Tibial artery (tissue), 4 donors: ENCODE measurements around the gene ETV6.

Experiments used
- DNase-seq, 2 donors: peaks; one replicate each; pipeline ENCODE4 v3.0.0-alpha.2; 2019
- H3K27ac ChIP-seq, 2 donors: fragments of 200-600 bp; sonication (generic) in 1 of 2; 1 replicate in 1 of 2; 2 replicates in 1 of 2; pipeline ENCODE4 v1.5.1; 2018 to 2019; ENCODE audit warnings: mild to moderate bottlenecking in 1 of 2
- H3K27me3 ChIP-seq, 2 donors: fragments of 200-600 bp; sonication (generic) in 1 of 2; one replicate each; pipeline versions ENCODE4 v1.5.1 to v1.6.0; 2016 to 2019
- H3K36me3 ChIP-seq, 3 donors: fragments of 200-600 bp; sonication (generic) in 2 of 3; one replicate each; pipeline ENCODE4 v1.5.1; 2016 to 2019; ENCODE audit warnings: mild to moderate bottlenecking in 2 of 3
- H3K4me1 ChIP-seq, 4 donors: fragments of 200-600 bp; sonication (generic) in 2 of 4; 1 replicate in 3 of 4; 2 replicates in 1 of 4; pipeline ENCODE4 v1.5.1; 2016 to 2019
- H3K4me3 ChIP-seq, 2 donors: fragments of 200-600 bp; sonication (generic) in 1 of 2; 1 replicate in 1 of 2; 2 replicates in 1 of 2; pipeline ENCODE4 v1.5.1; 2018 to 2019; ENCODE audit warnings: mild to moderate bottlenecking in 2 of 2
- H3K9me3 ChIP-seq, 3 donors: fragments of 200-600 bp; sonication (generic) in 1 of 3; one replicate each; pipeline ENCODE4 v1.5.1; 2016 to 2019
- intact Hi-C: fragments of 100-400 bp; cut with DNase I; formaldehyde crosslinking; loops from one replicate; pipeline ENCODE4 v1.15.0; 2023; ENCODE audit warnings: low total_unique reads
- TF ChIP-seq, protein P1 (sequence below), 2 experiments: fragments of 200-600 bp in 1 of 2; fragments of 450-650 bp in 1 of 2; IDR thresholded peaks; one replicate each; pipeline ENCODE4 v1.5.1; 2017 to 2019; ENCODE audit warnings: antibody characterized with exemption in 2 of 2, mild to moderate bottlenecking in 1 of 2, moderate library complexity in 1 of 2

The ETV6 gene

DNA sequence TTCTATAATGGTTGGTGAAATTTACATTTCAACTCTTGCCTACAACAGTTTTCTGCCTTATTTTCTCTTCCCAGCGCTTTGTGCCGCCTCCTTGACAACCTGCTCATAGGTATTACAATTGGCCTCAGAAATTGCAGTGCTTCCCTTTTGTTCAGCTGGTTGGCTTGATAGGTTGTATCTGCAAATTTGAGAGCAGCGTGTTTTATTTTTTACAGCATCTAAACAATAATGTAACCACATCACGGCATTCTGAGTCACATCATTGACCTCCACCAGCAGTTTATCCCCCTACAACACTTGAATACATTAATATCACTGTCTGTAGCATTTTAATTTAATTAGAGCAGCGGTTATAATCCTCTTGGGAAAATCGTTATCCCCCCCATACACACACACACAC lies 99.4 kb downstream of the ETV6 start:
- peaks cover 0 to 92% (median 48%) of the 10 kb centered on the region in 4 donors for H3K4me1 ChIP-seq
- H3K27me3 ChIP-seq, result no peaks in the 10 kb centered on the region
- H3K27ac ChIP-seq, result no peak overlapping the region
- no peak for DNase-seq
- TF ChIP-seq, protein P1, sequence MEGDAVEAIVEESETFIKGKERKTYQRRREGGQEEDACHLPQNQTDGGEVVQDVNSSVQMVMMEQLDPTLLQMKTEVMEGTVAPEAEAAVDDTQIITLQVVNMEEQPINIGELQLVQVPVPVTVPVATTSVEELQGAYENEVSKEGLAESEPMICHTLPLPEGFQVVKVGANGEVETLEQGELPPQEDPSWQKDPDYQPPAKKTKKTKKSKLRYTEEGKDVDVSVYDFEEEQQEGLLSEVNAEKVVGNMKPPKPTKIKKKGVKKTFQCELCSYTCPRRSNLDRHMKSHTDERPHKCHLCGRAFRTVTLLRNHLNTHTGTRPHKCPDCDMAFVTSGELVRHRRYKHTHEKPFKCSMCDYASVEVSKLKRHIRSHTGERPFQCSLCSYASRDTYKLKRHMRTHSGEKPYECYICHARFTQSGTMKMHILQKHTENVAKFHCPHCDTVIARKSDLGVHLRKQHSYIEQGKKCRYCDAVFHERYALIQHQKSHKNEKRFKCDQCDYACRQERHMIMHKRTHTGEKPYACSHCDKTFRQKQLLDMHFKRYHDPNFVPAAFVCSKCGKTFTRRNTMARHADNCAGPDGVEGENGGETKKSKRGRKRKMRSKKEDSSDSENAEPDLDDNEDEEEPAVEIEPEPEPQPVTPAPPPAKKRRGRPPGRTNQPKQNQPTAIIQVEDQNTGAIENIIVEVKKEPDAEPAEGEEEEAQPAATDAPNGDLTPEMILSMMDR (IDR thresholded peaks at IDR 0.05), result no peak
- no peaks in the 10 kb centered on the region for H3K9me3 ChIP-seq
- intact Hi-C loops, result no loop called here
- peaks cover 0 to 9% (median 0%) of the 10 kb centered on the region in 3 donors for H3K36me3 ChIP-seq
- no peak overlapping the region for H3K4me3 ChIP-seq

DNA sequence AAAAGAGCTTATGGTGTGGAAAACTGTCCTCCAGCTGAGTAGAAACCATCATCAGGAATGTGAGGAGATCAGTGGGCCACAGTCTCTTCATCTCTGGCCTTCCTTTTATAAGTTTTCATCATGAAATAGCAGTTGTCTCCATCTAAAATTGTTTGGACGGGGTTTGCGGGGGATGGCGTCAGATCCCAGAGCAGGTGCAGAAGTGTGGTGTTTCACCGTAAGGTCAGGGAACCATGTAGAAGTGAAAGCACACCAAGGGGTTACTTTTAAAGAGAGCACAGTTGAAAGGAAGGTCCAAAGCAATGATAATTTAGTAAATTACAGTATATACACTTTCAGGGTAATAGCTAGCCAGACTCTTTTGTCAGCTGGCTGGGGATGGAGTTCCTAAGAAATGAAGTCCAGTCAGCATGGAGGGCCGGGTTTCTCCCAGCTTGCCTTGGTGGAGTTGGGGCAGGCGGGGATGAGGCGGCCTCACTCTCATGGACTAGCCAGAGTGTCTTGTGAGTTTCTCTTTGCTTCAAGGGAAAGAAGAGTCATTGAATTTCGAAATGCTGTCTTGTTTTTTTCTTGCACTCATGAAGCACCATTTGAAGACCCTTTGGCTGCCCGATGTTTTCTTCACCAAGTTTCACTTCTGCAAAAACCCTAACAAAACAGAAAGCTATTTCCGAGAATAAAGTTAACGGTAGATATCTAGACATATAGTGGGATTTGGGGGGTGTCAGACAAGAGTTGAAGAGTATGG lies 100.6 kb downstream of the ETV6 start:
- peak in 1 of 2 donors; percentile 56 for DNase-seq
- peak overlapping the region; percentile 6 to 84 for H3K27ac ChIP-seq

DNA sequence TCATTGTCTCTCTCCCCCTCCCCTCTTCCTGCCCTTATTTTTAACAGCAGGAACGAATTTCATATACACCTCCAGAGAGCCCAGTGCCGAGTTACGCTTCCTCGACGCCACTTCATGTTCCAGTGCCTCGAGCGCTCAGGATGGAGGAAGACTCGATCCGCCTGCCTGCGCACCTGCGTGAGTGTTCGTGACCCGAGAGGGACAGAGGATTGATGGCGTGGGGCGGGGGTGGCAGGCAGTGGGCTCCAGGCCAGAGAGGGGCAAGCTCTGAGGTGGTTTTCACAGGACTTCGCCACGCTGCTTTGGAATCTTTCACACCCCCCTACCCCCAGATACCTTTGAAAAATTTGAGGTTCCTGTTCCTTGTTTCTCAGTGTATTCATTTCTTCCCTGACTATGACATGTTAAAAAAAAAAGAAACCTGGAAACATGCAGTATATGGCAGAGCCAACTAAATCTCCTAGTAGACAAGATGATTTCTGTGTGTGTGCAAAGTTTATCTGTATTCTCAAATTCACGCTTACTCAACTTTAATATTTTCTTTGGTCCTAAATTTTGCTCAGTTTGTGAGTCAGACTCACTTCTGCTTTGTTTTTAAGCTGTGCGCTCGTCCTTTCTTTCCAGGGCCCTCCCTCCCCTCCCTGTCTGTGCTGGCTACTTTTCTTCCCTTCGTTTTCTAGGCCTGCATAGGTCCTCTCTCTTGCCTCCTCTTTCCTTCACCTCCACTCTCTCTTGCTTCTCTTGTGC lies 103.1 kb downstream of the ETV6 start:
- intact Hi-C loops, result no loop called here

More for the DNA sequence above, 100.6 kb downstream of the ETV6 start:
- intact Hi-C loops, result no loop called here
- Histone ChIP-seq H3K4me3 (no peak overlapping the region), H3K36me3 (peaks cover 0 to 14% (median 0%) of the 10 kb centered on the region in 3 donors), H3K27me3 (no peaks in the 10 kb centered on the region), H3K4me1 (peaks cover 0 to 93% (median 52%) of the 10 kb centered on the region in 4 donors), H3K9me3 (no peaks in the 10 kb centered on the region)
- TF ChIP-seq, protein P1 (IDR thresholded peaks at IDR 0.05), result no peak

DNA sequence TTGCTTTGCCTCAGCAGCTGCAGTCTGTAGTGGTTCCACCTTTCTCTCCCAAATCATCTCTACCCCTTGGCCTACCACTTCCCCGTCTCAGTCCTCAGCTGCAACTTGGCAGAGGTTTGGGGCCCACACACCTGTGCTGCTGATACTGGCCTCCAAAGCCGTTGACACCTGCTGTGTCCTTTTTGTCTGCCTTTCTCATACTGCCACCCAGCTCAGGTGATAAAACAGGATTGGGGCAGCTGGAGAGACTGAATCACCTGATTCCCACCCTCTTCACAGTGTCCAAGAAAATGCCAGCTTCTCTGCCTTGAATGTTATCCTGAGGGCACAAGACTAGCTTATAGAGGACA lies 103.7 kb downstream of the ETV6 start:
- Histone ChIP-seq H3K4me3 (no peak overlapping the region), H3K27ac (peak overlapping the region; percentile 84), H3K36me3 (peaks cover 0 to 14% (median 0%) of the 10 kb centered on the region in 3 donors), H3K4me1 (peaks cover 0 to 93% (median 61%) of the 10 kb centered on the region in 4 donors), H3K9me3 (no peaks in the 10 kb centered on the region), H3K27me3 (no peaks in the 10 kb centered on the region)
- DNase-seq, result no peak
- TF ChIP-seq, protein P1 (IDR thresholded peaks at IDR 0.05), result no peak
- intact Hi-C loops, result no loop called here

More for the DNA sequence above, 103.1 kb downstream of the ETV6 start:
- peak overlapping the region; percentile 84 for H3K27ac ChIP-seq
- H3K4me3 ChIP-seq, result no peak overlapping the region
- peaks cover 0 to 14% (median 0%) of the 10 kb centered on the region in 3 donors for H3K36me3 ChIP-seq
- H3K27me3 ChIP-seq, result no peaks in the 10 kb centered on the region
- H3K4me1 ChIP-seq, result peaks cover 0 to 93% (median 57%) of the 10 kb centered on the region in 4 donors
- no peak for DNase-seq
- no peaks in the 10 kb centered on the region for H3K9me3 ChIP-seq
- TF ChIP-seq, protein P1 (IDR thresholded peaks at IDR 0.05), result no peak

DNA sequence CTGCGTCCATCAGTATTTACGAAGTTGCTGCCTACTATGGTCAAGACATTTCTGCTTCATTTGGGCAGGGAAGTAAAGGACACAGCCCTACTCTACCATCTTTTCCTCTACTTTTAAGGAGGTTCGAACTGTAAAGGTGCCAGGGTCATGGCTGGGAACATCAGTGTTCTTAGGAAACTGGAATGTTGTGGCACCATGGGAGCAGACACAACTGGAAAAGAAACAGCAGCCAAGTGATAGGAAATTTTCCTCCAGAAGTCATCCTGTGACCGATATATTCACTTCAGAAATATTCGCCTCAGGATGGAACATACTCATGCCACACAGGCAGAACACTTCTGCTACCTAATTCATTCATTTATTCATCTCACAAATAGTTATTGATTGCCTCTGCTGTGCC lies 104.4 kb downstream of the ETV6 start:
- intact Hi-C loops, result no loop called here
- DNase-seq, result no peak
- Histone ChIP-seq H3K36me3 (peaks cover 0 to 14% (median 0%) of the 10 kb centered on the region in 3 donors), H3K27ac (peak overlapping the region; percentile 84), H3K9me3 (no peaks in the 10 kb centered on the region), H3K27me3 (no peaks in the 10 kb centered on the region), H3K4me1 (peaks cover 0 to 93% (median 65%) of the 10 kb centered on the region in 4 donors), H3K4me3 (no peak overlapping the region)
- TF ChIP-seq, protein P1 (IDR thresholded peaks at IDR 0.05), result no peak
